ENCODE data around the gene RBMS3.

GRCh38 chr3:29936054-29936453, 655.2 kb downstream of the RBMS3 start:
- TF ChIP-seq CREB1 (CRISPR knock-in tag; IDR thresholded peaks at IDR 0.05; ENCODE audit: low read depth) (no peak), CTCF (conservative IDR thresholded peaks at IDR 0.05; ENCODE audit: low read depth in 2 of 2) (no peak), EZH2 (IDR thresholded peaks at IDR 0.05; ENCODE audit: low read depth, unreplicated experiment) (no peak), JUNB (IDR thresholded peaks at IDR 0.05; ENCODE audit: unreplicated experiment) (no peak), REST (IDR thresholded peaks at IDR 0.05; ENCODE audit: unreplicated experiment) (no peak), ZNF114 (CRISPR knock-in tag; IDR thresholded peaks at IDR 0.05) (no peak)
